Calu3 (cell line): ENCODE data around the gene SMAD5. TPM values are rescaled to one million over a fixed set of nuclear protein-coding genes. Genes with fewer than 3 reads are reported as not detected.

Source experiments
- BruUV-seq: library from RNA; stranded (reverse); fragments of 400-500 nt; replicated peaks from 2 replicates; lab custom pipeline; 2021; lab: Mats Ljungman, UMichigan
- CTCF ChIA-PET: fragments of 300-600 bp; sonication (Branson Sonifier 250); formaldehyde crosslinking; loops from one replicate; lab custom pipeline; 2022; ENCODE audit warnings: antibody characterized with exemption; lab: Charles Lee
- DNase-seq: peaks from one replicate; pipeline ENCODE4 v3.0.0; 2022
- H3K27ac Mint-ChIP-seq: one replicate; pipeline ENCODE4 v1.8.0; 2022; ENCODE audit warnings: mixed read lengths; ENCODE audit not compliant: unreplicated experiment
- H3K27me3 Mint-ChIP-seq: one replicate; pipeline ENCODE4 v1.8.0; 2022; ENCODE audit warnings: mixed read lengths; ENCODE audit not compliant: unreplicated experiment
- H3K36me3 Mint-ChIP-seq: one replicate; pipeline ENCODE4 v1.8.0; 2022; ENCODE audit warnings: mild to moderate bottlenecking, moderate library complexity, mixed read lengths; ENCODE audit not compliant: insufficient read depth, unreplicated experiment
- H3K4me1 Mint-ChIP-seq: one replicate; pipeline ENCODE4 v1.8.0; 2022; ENCODE audit warnings: mild to moderate bottlenecking, low read depth, mixed read lengths; ENCODE audit not compliant: unreplicated experiment
- H3K4me3 Mint-ChIP-seq: one replicate; pipeline ENCODE4 v1.8.0; 2022; ENCODE audit warnings: mild to moderate bottlenecking, low read depth, moderate library complexity, mixed read lengths; ENCODE audit not compliant: unreplicated experiment
- H3K9me3 Mint-ChIP-seq: one replicate; pipeline ENCODE4 v1.8.0; 2022; ENCODE audit warnings: low read depth, mixed read lengths; ENCODE audit not compliant: unreplicated experiment
- CTCF ChIP-seq: fragments of 200-600 bp; IDR thresholded peaks from one replicate; pipeline ENCODE4 v1.8.0; 2022; ENCODE audit warnings: antibody characterized with exemption; ENCODE audit not compliant: unreplicated experiment
- intact Hi-C: fragments of 100-400 bp; cut with micrococcal nuclease; formaldehyde crosslinking; loops from one replicate; pipeline ENCODE4 v1.10.0; 2022; ENCODE audit not compliant: unreplicated experiment
- total RNA-seq: library from RNA; stranded (reverse); gene quantifications from 2 replicates; pipeline ENCODE4 v1.2.3, GENCODE V29; 2022

The SMAD5 gene
- total RNA-seq, 1 experiment from 2014 or later: 94.2 TPM

GRCh38 chr5:136199408-136199807, 66.8 kb downstream of the SMAD5 start:
- H3K36me3 Mint-ChIP-seq: no peaks in the 10 kb centered on the region
- no peak overlapping the region for H3K27ac Mint-ChIP-seq
- DNase-seq: no peak
- CTCF ChIA-PET: no interaction called here
- intact Hi-C loops: no loop called here
- no peak overlapping the region for H3K4me3 Mint-ChIP-seq
- peaks cover 20% of the 10 kb centered on the region for H3K4me1 Mint-ChIP-seq
- no peaks in the 10 kb centered on the region for H3K9me3 Mint-ChIP-seq
- H3K27me3 Mint-ChIP-seq: peaks cover 6% of the 10 kb centered on the region
- no TSS peak for BruUV-seq
- no peak for TF ChIP-seq CTCF

- Mint-ChIP-seq H3K36me3 (no peaks in the 10 kb centered on the region), H3K27ac (no peak overlapping the region), H3K4me1 (peaks cover 27% of the 10 kb centered on the region), H3K4me3 (no peak overlapping the region), H3K27me3 (no peaks in the 10 kb centered on the region), H3K9me3 (no peaks in the 10 kb centered on the region)
- no peak for DNase-seq
- TF ChIP-seq CTCF: no peak
- CTCF ChIA-PET: no interaction called here
- intact Hi-C loops: no loop called here
- no TSS peak for BruUV-seq
Observed at GRCh38 chr5:136200130-136200529, 67.5 kb downstream of the SMAD5 start.

- Mint-ChIP-seq H3K36me3 (no peaks in the 10 kb centered on the region), H3K27ac (no peak overlapping the region), H3K4me1 (peaks cover 34% of the 10 kb centered on the region), H3K9me3 (no peaks in the 10 kb centered on the region), H3K4me3 (no peak overlapping the region), H3K27me3 (no peaks in the 10 kb centered on the region)
- intact Hi-C loops: no loop called here
- TF ChIP-seq CTCF: no peak
- BruUV-seq: no TSS peak
- CTCF ChIA-PET: no interaction called here
- no peak for DNase-seq
Observed at GRCh38 chr5:136200761-136201160, 68.1 kb downstream of the SMAD5 start.

- peaks cover 43% of the 10 kb centered on the region for H3K4me1 Mint-ChIP-seq
- CTCF ChIA-PET: no interaction called here
- no TSS peak for BruUV-seq
Observed at GRCh38 chr5:136201870-136202269, 69.2 kb downstream of the SMAD5 start.

More at GRCh38 chr5:136201870-136202269, 69.2 kb downstream of the SMAD5 start:
- Mint-ChIP-seq H3K27ac (no peak overlapping the region), H3K4me3 (no peak overlapping the region), H3K27me3 (no peaks in the 10 kb centered on the region), H3K9me3 (peaks cover 3% of the 10 kb centered on the region), H3K36me3 (no peaks in the 10 kb centered on the region)
- DNase-seq: no peak
- intact Hi-C loops: no loop called here
- TF ChIP-seq CTCF: no peak
